ENCODE data around the gene ACSF2. TPM values are rescaled to one million over a fixed set of nuclear protein-coding genes. Genes with fewer than 3 reads are reported as not detected.

Gene ACSF2
- total and polyA plus RNA-seq, 2 of the 13 experiments (the other 11 are each of a cell fraction or from before 2014, with no cell fraction given): 87.3 to 109 TPM

- TF ChIP-seq SKIL (CRISPR knock-in tag; IDR thresholded peaks at IDR 0.05; ENCODE audit: borderline replicate concordance) (no peak; the same call in 1 of the 2 replicates), RFXANK (CRISPR knock-in tag; IDR thresholded peaks at IDR 0.05) (no peak), ZNF574 (CRISPR knock-in tag; IDR thresholded peaks at IDR 0.05) (peak; percentile 86), MLLT10 (CRISPR knock-in tag; IDR thresholded peaks at IDR 0.05) (no peak), ZNF224 (CRISPR knock-in tag; IDR thresholded peaks at IDR 0.05) (peak; percentile 29; the same call in 1 of the 2 replicates), IKZF4 (CRISPR knock-in tag; IDR thresholded peaks at IDR 0.05; ENCODE audit: borderline replicate concordance, low read depth, not compliant biosample characterization) (no peak), ZBTB38 (CRISPR knock-in tag; IDR thresholded peaks at IDR 0.05) (peak; percentile 33; the same call in 1 of the 2 replicates), NAIF1 (CRISPR knock-in tag; IDR thresholded peaks at IDR 0.05; ENCODE audit: borderline replicate concordance) (no peak), MXD1 (CRISPR knock-in tag; IDR thresholded peaks at IDR 0.05) (no peak), DR1 (CRISPR knock-in tag; IDR thresholded peaks at IDR 0.05) (no peak), GRHL1 (CRISPR knock-in tag; conservative IDR thresholded peaks at IDR 0.05) (no peak)
- TF ChIP-seq, protein P1, sequence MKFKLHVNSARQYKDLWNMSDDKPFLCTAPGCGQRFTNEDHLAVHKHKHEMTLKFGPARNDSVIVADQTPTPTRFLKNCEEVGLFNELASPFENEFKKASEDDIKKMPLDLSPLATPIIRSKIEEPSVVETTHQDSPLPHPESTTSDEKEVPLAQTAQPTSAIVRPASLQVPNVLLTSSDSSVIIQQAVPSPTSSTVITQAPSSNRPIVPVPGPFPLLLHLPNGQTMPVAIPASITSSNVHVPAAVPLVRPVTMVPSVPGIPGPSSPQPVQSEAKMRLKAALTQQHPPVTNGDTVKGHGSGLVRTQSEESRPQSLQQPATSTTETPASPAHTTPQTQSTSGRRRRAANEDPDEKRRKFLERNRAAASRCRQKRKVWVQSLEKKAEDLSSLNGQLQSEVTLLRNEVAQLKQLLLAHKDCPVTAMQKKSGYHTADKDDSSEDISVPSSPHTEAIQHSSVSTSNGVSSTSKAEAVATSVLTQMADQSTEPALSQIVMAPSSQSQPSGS (CRISPR knock-in tag; IDR thresholded peaks at IDR 0.05): peak; percentile 42
- TF ChIP-seq, protein P2, sequence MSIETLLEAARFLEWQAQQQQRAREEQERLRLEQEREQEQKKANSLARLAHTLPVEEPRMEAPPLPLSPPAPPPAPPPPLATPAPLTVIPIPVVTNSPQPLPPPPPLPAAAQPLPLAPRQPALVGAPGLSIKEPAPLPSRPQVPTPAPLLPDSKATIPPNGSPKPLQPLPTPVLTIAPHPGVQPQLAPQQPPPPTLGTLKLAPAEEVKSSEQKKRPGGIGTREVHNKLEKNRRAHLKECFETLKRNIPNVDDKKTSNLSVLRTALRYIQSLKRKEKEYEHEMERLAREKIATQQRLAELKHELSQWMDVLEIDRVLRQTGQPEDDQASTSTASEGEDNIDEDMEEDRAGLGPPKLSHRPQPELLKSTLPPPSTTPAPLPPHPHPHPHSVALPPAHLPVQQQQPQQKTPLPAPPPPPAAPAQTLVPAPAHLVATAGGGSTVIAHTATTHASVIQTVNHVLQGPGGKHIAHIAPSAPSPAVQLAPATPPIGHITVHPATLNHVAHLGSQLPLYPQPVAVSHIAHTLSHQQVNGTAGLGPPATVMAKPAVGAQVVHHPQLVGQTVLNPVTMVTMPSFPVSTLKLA (IDR thresholded peaks at IDR 0.05): no peak
- TF ChIP-seq, protein P3, sequence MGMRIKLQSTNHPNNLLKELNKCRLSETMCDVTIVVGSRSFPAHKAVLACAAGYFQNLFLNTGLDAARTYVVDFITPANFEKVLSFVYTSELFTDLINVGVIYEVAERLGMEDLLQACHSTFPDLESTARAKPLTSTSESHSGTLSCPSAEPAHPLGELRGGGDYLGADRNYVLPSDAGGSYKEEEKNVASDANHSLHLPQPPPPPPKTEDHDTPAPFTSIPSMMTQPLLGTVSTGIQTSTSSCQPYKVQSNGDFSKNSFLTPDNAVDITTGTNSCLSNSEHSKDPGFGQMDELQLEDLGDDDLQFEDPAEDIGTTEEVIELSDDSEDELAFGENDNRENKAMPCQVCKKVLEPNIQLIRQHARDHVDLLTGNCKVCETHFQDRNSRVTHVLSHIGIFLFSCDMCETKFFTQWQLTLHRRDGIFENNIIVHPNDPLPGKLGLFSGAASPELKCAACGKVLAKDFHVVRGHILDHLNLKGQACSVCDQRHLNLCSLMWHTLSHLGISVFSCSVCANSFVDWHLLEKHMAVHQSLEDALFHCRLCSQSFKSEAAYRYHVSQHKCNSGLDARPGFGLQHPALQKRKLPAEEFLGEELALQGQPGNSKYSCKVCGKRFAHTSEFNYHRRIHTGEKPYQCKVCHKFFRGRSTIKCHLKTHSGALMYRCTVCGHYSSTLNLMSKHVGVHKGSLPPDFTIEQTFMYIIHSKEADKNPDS (CRISPR knock-in tag; IDR thresholded peaks at IDR 0.05): no peak
These were observed 33.0 kb downstream of the ACSF2 start (continued) for GRCh38 chr17:50458701-50459676.

All from HepG2 (cell line).